Gastrocnemius medialis (tissue), 4 donors: ENCODE measurements around the gene C4BPA. TPM values are rescaled to one million over a fixed set of nuclear protein-coding genes. Genes with fewer than 3 reads are reported as not detected.

ENCODE experiments used
- ATAC-seq, 2 donors: fragments of 150-250 bp; one replicate each; pipeline ENCODE4 v1.9.1; 2016
- DNase-seq, 2 donors: peaks; one replicate each; pipeline ENCODE4 v3.0.0-alpha.2; 2019
- H3K27ac ChIP-seq, 4 donors: fragments of 200-600 bp; sonication (generic); 1 replicate in 1 of 4; 2 replicates in 3 of 4; pipeline ENCODE4 v1.5.1; 2016 to 2018; ENCODE audit warnings: mild to moderate bottlenecking in 2 of 4, moderate library complexity in 1 of 4
- H3K27me3 ChIP-seq, 3 donors: fragments of 200-600 bp; sonication (generic) in 2 of 3; 1 replicate in 1 of 3; 2 replicates in 2 of 3; pipeline versions ENCODE4 v1.5.1 to v1.6.0; 2016 to 2019; ENCODE audit warnings: mild to moderate bottlenecking in 1 of 3, moderate library complexity in 1 of 3
- H3K36me3 ChIP-seq, 2 donors: fragments of 200-600 bp; sonication (generic) in 1 of 2; one replicate each; pipeline ENCODE4 v1.5.1; 2017 to 2018
- H3K4me1 ChIP-seq, 2 donors: fragments of 200-600 bp; sonication (generic) in 1 of 2; one replicate each; pipeline ENCODE4 v1.5.1; 2016 to 2017; ENCODE audit warnings: mild to moderate bottlenecking in 2 of 2
- H3K4me3 ChIP-seq, 4 donors: fragments of 200-600 bp; sonication (generic) in 3 of 4; 1 replicate in 1 of 4; 2 replicates in 3 of 4; pipeline ENCODE4 v1.5.1; 2016 to 2019; ENCODE audit warnings: mild to moderate bottlenecking in 2 of 4
- H3K9me3 ChIP-seq, 3 donors: fragments of 200-600 bp; sonication (generic) in 2 of 3; 1 replicate in 1 of 3; 2 replicates in 2 of 3; pipeline ENCODE4 v1.5.1; 2016 to 2019
- CTCF ChIP-seq, 5 experiments: fragments of 450-650 bp in 3 of 5; fragments of 200-600 bp in 2 of 5; sonication (generic) in 2 of 5; IDR thresholded peaks in 4 of 5; conservative IDR thresholded peaks in 1 of 5; 1 replicate in 4 of 5; 2 replicates in 1 of 5; pipeline ENCODE4 v1.5.1; 2016 to 2019; ENCODE audit warnings: antibody characterized with exemption in 5 of 5, mild to moderate bottlenecking in 3 of 5, moderate library complexity in 3 of 5
- POLR2A ChIP-seq, 2 donors: fragments of 450-650 bp; IDR thresholded peaks; one replicate each; pipeline ENCODE4 v1.6.1; 2017; ENCODE audit warnings: antibody characterized with exemption in 2 of 2, mild to moderate bottlenecking in 2 of 2, moderate library complexity in 2 of 2
- in situ Hi-C, 4 donors: fragments of 200-750 bp; cut with MboI; loops; one replicate each; pipeline versions ENCODE4 v1.15.0 to v1.8.0; 2017; ENCODE audit warnings: low sequenced_read_pairs in 4 of 4
- intact Hi-C: fragments of 100-400 bp; cut with DNase I; formaldehyde crosslinking; loops from one replicate; pipeline ENCODE4 v1.15.1; 2023; ENCODE audit warnings: low total_unique reads
- total RNA-seq, 4 donors: library from RNA; depleted of rRNA; stranded (reverse); fragments of >200 nt; gene quantifications; one replicate each; pipeline versions ENCODE4 v1.1.0 to v1.2.3, GENCODE V29; 2016

The C4BPA gene
- total RNA-seq, 4 donors from 2014 or later: 0.81 to 2.8 TPM; not detected in 2

GRCh38 chr1:207181847-207182246 is 77.8 kb downstream of the C4BPA start:
- H3K27me3 ChIP-seq: no peaks in the 10 kb centered on the region
- no peaks in the 10 kb centered on the region for H3K36me3 ChIP-seq
- no peaks in the 10 kb centered on the region for H3K9me3 ChIP-seq
- no peak overlapping the region for H3K27ac ChIP-seq
- DNase-seq (no peak), ATAC-seq (peak in 1 of 2 donors; percentile 36)
- intact Hi-C loops (loop anchor here (1.0 kb wide), 1 partner anchor 223 kb away; no protein-coding TSS in a partner anchor), in situ Hi-C loops (loop anchor here in 3 of 4 donors (10.0 to 25.0 kb wide), 2 partner anchors 223 to 230 kb away; no protein-coding TSS in a partner anchor)
- TF ChIP-seq CTCF (IDR thresholded peaks at IDR 0.05 in 4 of 5, conservative IDR thresholded peaks at IDR 0.05 in 1 of 5): peak in 4 of 5 experiments; percentile 4 to 46 (median 25)
- no peak for TF ChIP-seq POLR2A (IDR thresholded peaks at IDR 0.05)
- no peaks in the 10 kb centered on the region for H3K4me1 ChIP-seq
- no peak overlapping the region for H3K4me3 ChIP-seq

- in situ Hi-C loops: loop anchor here in 3 of 4 donors (10.0 to 25.0 kb wide), 2 partner anchors 218 to 226 kb away; no protein-coding TSS in a partner anchor
- no peak for ATAC-seq
- H3K4me3 ChIP-seq: no peak overlapping the region
- no peaks in the 10 kb centered on the region for H3K36me3 ChIP-seq
- no peak for DNase-seq
- H3K27ac ChIP-seq: no peak overlapping the region
- intact Hi-C loops: no loop called here
- no peaks in the 10 kb centered on the region for H3K9me3 ChIP-seq
- no peaks in the 10 kb centered on the region for H3K27me3 ChIP-seq
- TF ChIP-seq CTCF (IDR thresholded peaks at IDR 0.05 in 4 of 5, conservative IDR thresholded peaks at IDR 0.05 in 1 of 5): no peak
- TF ChIP-seq POLR2A (IDR thresholded peaks at IDR 0.05): no peak
- H3K4me1 ChIP-seq: no peaks in the 10 kb centered on the region
Observed at GRCh38 chr1:207186503-207186902, 82.5 kb downstream of the C4BPA start.

GRCh38 chr1:207188901-207189300 is 84.9 kb downstream of the C4BPA start:
- intact Hi-C loops: no loop called here
- no peak overlapping the region for H3K4me3 ChIP-seq
- H3K27ac ChIP-seq: no peak overlapping the region
- DNase-seq (no peak), ATAC-seq (no peak)
- in situ Hi-C loops: loop anchor here in 3 of 4 donors (10.0 to 25.0 kb wide), 2 partner anchors 216 to 223 kb away; no protein-coding TSS in a partner anchor
- H3K27me3 ChIP-seq: no peaks in the 10 kb centered on the region
- no peak for TF ChIP-seq POLR2A (IDR thresholded peaks at IDR 0.05)
- TF ChIP-seq CTCF (IDR thresholded peaks at IDR 0.05 in 4 of 5, conservative IDR thresholded peaks at IDR 0.05 in 1 of 5): no peak
- no peaks in the 10 kb centered on the region for H3K9me3 ChIP-seq
- no peaks in the 10 kb centered on the region for H3K4me1 ChIP-seq
- H3K36me3 ChIP-seq: no peaks in the 10 kb centered on the region

GRCh38 chr1:207191061-207191460 is 87.0 kb downstream of the C4BPA start:
- Histone ChIP-seq H3K27ac (no peak overlapping the region), H3K36me3 (no peaks in the 10 kb centered on the region), H3K27me3 (no peaks in the 10 kb centered on the region), H3K9me3 (no peaks in the 10 kb centered on the region), H3K4me1 (no peaks in the 10 kb centered on the region), H3K4me3 (no peak overlapping the region)
- ATAC-seq (no peak), DNase-seq (no peak)
- TF ChIP-seq CTCF (IDR thresholded peaks at IDR 0.05 in 4 of 5, conservative IDR thresholded peaks at IDR 0.05 in 1 of 5): no peak
- no peak for TF ChIP-seq POLR2A (IDR thresholded peaks at IDR 0.05)
- intact Hi-C loops (no loop called here), in situ Hi-C loops (loop anchor here in 1 of 4 donors (25.0 kb wide), 1 partner anchor 221 kb away; no protein-coding TSS in a partner anchor)

- H3K27ac ChIP-seq: no peak overlapping the region
- intact Hi-C loops: no loop called here
- in situ Hi-C loops: loop anchor here in 1 of 4 donors (25.0 kb wide), 1 partner anchor 221 kb away; no protein-coding TSS in a partner anchor
- TF ChIP-seq CTCF (IDR thresholded peaks at IDR 0.05 in 4 of 5, conservative IDR thresholded peaks at IDR 0.05 in 1 of 5) (no peak), POLR2A (IDR thresholded peaks at IDR 0.05) (no peak)
- DNase-seq (no peak), ATAC-seq (no peak)
- H3K27me3 ChIP-seq: no peaks in the 10 kb centered on the region
- H3K4me1 ChIP-seq: no peaks in the 10 kb centered on the region
- H3K4me3 ChIP-seq: no peak overlapping the region
- no peaks in the 10 kb centered on the region for H3K36me3 ChIP-seq
- H3K9me3 ChIP-seq: no peaks in the 10 kb centered on the region
Observed at GRCh38 chr1:207191776-207192175, 87.7 kb downstream of the C4BPA start.
